Retinal pigment epithelial cell (primary cell): ENCODE results near the gene DHX36.

Experiments
- DNase-seq: peaks from one replicate; pipeline ENCODE4 v3.0.0-alpha.2; 2010; ENCODE audit warnings: low read depth
- H3K4me3 ChIP-seq: 2 replicates; pipeline ENCODE4 v1.5.1; 2011; ENCODE audit warnings: mild to moderate bottlenecking, low read length, control low read depth, moderate library complexity
- TF ChIP-seq, protein P1 (sequence below): conservative IDR thresholded peaks from 2 replicates; pipeline ENCODE4 v1.5.1; 2011; ENCODE audit warnings: low read depth, low read length, control low read depth, inconsistent platforms

The DHX36 gene

DNA sequence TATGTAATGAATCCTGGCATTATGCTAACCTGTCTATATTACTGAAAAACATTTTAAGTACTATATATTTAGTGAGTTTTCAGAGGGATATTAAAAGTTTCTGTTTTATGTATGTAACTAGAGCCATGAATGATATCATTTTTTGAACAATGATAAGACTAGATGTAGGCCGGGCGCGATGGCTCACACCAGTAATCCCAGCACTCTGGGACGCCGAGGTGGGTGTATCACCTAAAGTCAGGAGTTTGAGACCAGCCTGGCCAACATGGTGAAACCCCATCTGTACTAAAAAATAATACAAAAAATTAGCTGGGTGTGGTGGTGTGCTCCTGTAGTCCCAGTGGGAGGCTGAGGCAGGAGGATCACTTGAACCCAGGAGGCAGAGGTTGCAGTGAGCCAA is 34.1 kb downstream of the DHX36 start:
- TF ChIP-seq, protein P1, sequence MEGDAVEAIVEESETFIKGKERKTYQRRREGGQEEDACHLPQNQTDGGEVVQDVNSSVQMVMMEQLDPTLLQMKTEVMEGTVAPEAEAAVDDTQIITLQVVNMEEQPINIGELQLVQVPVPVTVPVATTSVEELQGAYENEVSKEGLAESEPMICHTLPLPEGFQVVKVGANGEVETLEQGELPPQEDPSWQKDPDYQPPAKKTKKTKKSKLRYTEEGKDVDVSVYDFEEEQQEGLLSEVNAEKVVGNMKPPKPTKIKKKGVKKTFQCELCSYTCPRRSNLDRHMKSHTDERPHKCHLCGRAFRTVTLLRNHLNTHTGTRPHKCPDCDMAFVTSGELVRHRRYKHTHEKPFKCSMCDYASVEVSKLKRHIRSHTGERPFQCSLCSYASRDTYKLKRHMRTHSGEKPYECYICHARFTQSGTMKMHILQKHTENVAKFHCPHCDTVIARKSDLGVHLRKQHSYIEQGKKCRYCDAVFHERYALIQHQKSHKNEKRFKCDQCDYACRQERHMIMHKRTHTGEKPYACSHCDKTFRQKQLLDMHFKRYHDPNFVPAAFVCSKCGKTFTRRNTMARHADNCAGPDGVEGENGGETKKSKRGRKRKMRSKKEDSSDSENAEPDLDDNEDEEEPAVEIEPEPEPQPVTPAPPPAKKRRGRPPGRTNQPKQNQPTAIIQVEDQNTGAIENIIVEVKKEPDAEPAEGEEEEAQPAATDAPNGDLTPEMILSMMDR: no peak
- no peak for DNase-seq
- no peak overlapping the region for H3K4me3 ChIP-seq

GRCh38 chr3:154285221-154285620 is 39.1 kb downstream of the DHX36 start:
- no peak for DNase-seq
- TF ChIP-seq, protein P1: no peak
- H3K4me3 ChIP-seq: no peak overlapping the region

DNA sequence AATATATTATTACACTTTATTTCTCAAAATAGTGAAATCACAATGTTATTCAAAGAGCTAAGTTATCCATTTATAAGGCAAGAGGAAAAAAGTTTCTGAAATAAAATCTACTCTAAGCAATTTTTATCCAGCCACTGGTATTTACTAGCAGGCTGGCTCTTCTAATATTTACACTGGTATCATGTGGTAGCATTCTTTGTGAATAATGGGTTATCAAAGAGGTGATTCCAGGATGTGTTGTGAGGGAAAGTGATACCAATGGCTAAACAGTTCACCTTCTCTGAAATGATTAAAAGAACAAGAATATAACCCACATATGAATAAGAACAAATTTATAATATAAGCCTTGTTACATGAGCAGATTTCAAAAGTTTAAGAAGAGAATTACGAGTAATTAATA is 44.1 kb downstream of the DHX36 start:
- no peak overlapping the region for H3K4me3 ChIP-seq
- TF ChIP-seq, protein P1: no peak
- DNase-seq: no peak

GRCh38 chr3:154275965-154276364 is 48.3 kb downstream of the DHX36 start:
- no peak for DNase-seq
- TF ChIP-seq, protein P1: no peak
- H3K4me3 ChIP-seq: no peak overlapping the region

GRCh38 chr3:154275292-154275691 is 49.0 kb downstream of the DHX36 start:
- no peak overlapping the region for H3K4me3 ChIP-seq
- no peak for DNase-seq
- TF ChIP-seq, protein P1: no peak

- DNase-seq: no peak
- TF ChIP-seq, protein P1: no peak
- H3K4me3 ChIP-seq: no peak overlapping the region
Observed at GRCh38 chr3:154274348-154274747, 49.9 kb downstream of the DHX36 start.

GRCh38 chr3:154273381-154273780 is 50.9 kb downstream of the DHX36 start:
- H3K4me3 ChIP-seq: no peak overlapping the region
- TF ChIP-seq, protein P1: no peak
- DNase-seq: peak; percentile 35
